ENCODE measurements around the gene GAPDH.
A peak's percentile ranks its signal among the peaks of the same experiment; 100 is the strongest.

DNA sequence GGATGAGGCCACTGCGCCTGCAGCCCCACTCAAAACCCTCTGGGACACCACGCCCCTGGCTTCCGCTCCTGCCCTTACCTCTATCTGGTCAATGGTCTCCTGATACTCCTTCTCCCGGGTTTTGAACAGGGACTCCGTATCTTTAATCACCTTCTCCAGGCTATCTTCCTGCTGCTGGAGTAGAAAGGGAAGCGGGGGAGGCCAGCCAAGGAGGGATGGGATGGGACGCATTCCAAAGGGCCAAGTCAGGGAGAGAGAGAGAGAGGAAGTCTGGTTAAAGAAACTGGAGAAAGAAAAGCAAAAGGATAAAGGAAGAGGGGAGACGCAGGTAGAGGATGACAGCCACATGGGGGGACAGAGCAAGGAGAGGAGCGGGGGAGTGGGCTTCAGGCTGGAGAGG lies 13.7 kb downstream of the GAPDH start:
- TF ChIP-seq, protein P1, sequence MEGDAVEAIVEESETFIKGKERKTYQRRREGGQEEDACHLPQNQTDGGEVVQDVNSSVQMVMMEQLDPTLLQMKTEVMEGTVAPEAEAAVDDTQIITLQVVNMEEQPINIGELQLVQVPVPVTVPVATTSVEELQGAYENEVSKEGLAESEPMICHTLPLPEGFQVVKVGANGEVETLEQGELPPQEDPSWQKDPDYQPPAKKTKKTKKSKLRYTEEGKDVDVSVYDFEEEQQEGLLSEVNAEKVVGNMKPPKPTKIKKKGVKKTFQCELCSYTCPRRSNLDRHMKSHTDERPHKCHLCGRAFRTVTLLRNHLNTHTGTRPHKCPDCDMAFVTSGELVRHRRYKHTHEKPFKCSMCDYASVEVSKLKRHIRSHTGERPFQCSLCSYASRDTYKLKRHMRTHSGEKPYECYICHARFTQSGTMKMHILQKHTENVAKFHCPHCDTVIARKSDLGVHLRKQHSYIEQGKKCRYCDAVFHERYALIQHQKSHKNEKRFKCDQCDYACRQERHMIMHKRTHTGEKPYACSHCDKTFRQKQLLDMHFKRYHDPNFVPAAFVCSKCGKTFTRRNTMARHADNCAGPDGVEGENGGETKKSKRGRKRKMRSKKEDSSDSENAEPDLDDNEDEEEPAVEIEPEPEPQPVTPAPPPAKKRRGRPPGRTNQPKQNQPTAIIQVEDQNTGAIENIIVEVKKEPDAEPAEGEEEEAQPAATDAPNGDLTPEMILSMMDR (IDR thresholded peaks at IDR 0.05), result no peak
- TF ChIP-seq, protein P2, sequence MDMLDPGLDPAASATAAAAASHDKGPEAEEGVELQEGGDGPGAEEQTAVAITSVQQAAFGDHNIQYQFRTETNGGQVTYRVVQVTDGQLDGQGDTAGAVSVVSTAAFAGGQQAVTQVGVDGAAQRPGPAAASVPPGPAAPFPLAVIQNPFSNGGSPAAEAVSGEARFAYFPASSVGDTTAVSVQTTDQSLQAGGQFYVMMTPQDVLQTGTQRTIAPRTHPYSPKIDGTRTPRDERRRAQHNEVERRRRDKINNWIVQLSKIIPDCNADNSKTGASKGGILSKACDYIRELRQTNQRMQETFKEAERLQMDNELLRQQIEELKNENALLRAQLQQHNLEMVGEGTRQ (IDR thresholded peaks at IDR 0.05; ENCODE audit: borderline replicate concordance, low read depth, low read length), result no peak
- TF ChIP-seq, protein P3, sequence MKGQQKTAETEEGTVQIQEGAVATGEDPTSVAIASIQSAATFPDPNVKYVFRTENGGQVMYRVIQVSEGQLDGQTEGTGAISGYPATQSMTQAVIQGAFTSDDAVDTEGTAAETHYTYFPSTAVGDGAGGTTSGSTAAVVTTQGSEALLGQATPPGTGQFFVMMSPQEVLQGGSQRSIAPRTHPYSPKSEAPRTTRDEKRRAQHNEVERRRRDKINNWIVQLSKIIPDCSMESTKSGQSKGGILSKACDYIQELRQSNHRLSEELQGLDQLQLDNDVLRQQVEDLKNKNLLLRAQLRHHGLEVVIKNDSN (IDR thresholded peaks at IDR 0.05; ENCODE audit: borderline replicate concordance, low read depth), result no peak
- TF ChIP-seq, protein P4, sequence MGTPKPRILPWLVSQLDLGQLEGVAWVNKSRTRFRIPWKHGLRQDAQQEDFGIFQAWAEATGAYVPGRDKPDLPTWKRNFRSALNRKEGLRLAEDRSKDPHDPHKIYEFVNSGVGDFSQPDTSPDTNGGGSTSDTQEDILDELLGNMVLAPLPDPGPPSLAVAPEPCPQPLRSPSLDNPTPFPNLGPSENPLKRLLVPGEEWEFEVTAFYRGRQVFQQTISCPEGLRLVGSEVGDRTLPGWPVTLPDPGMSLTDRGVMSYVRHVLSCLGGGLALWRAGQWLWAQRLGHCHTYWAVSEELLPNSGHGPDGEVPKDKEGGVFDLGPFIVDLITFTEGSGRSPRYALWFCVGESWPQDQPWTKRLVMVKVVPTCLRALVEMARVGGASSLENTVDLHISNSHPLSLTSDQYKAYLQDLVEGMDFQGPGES (IDR thresholded peaks at IDR 0.05; ENCODE audit: low read depth, low read length), result no peak
- TF ChIP-seq, protein P5, sequence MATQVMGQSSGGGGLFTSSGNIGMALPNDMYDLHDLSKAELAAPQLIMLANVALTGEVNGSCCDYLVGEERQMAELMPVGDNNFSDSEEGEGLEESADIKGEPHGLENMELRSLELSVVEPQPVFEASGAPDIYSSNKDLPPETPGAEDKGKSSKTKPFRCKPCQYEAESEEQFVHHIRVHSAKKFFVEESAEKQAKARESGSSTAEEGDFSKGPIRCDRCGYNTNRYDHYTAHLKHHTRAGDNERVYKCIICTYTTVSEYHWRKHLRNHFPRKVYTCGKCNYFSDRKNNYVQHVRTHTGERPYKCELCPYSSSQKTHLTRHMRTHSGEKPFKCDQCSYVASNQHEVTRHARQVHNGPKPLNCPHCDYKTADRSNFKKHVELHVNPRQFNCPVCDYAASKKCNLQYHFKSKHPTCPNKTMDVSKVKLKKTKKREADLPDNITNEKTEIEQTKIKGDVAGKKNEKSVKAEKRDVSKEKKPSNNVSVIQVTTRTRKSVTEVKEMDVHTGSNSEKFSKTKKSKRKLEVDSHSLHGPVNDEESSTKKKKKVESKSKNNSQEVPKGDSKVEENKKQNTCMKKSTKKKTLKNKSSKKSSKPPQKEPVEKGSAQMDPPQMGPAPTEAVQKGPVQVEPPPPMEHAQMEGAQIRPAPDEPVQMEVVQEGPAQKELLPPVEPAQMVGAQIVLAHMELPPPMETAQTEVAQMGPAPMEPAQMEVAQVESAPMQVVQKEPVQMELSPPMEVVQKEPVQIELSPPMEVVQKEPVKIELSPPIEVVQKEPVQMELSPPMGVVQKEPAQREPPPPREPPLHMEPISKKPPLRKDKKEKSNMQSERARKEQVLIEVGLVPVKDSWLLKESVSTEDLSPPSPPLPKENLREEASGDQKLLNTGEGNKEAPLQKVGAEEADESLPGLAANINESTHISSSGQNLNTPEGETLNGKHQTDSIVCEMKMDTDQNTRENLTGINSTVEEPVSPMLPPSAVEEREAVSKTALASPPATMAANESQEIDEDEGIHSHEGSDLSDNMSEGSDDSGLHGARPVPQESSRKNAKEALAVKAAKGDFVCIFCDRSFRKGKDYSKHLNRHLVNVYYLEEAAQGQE (IDR thresholded peaks at IDR 0.05; ENCODE audit: low read depth, low read length), result peak; percentile 32; the same call in 1 of the 2 replicates
- TF ChIP-seq POLR2AphosphoS5 (IDR thresholded peaks at IDR 0.05; ENCODE audit: low read depth, low read length) (no peak; the same call in 1 of the 2 replicates), GABPA (IDR thresholded peaks at IDR 0.05; ENCODE audit: low read depth) (no peak), TEAD4 (IDR thresholded peaks at IDR 0.05; ENCODE audit: borderline replicate concordance, insufficient read depth) (peak; percentile 38; the same call in 1 of the 2 replicates), MXI1 (IDR thresholded peaks at IDR 0.05; ENCODE audit: low read depth, low read length) (no peak), SMC3 (IDR thresholded peaks at IDR 0.05; ENCODE audit: low read depth, low read length) (no peak), YY1 (IDR thresholded peaks at IDR 0.05; ENCODE audit: low read depth) (no peak), SIN3A (IDR thresholded peaks at IDR 0.05; ENCODE audit: borderline replicate concordance, low read depth, low read length) (peak; percentile 72; the same call in 1 of the 2 replicates)
- TF ChIP-seq, protein P6, sequence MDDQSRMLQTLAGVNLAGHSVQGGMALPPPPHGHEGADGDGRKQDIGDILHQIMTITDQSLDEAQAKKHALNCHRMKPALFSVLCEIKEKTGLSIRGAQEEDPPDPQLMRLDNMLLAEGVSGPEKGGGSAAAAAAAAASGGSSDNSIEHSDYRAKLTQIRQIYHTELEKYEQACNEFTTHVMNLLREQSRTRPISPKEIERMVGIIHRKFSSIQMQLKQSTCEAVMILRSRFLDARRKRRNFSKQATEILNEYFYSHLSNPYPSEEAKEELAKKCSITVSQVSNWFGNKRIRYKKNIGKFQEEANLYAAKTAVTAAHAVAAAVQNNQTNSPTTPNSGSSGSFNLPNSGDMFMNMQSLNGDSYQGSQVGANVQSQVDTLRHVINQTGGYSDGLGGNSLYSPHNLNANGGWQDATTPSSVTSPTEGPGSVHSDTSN (IDR thresholded peaks at IDR 0.05), result no peak
